Tibial nerve (tissue), 3 donors: ENCODE data around the gene SPATA17.

Experiments used
- CTCF ChIP-seq, 5 experiments: fragments of 200-600 bp in 3 of 5; fragments of 450-650 bp in 2 of 5; sonication (generic) in 3 of 5; IDR thresholded peaks; one replicate each; pipeline ENCODE4 v1.5.1; 2016 to 2019; ENCODE audit warnings: antibody characterized with exemption in 5 of 5, mild to moderate bottlenecking in 3 of 5, moderate library complexity in 2 of 5
- POLR2A ChIP-seq, 2 donors: fragments of 450-650 bp; IDR thresholded peaks; one replicate each; pipeline ENCODE4 v1.6.1; 2017; ENCODE audit warnings: antibody characterized with exemption in 2 of 2, mild to moderate bottlenecking in 2 of 2, moderate library complexity in 2 of 2

- TF ChIP-seq POLR2A (IDR thresholded peaks at IDR 0.05) (no peak), CTCF (IDR thresholded peaks at IDR 0.05) (no peak)
Measured at GRCh38 chr1:217889401-217889800, 258.3 kb downstream of the SPATA17 start.
